Neural cell (in vitro differentiated cells): ENCODE results near the gene SMAD7.

Experiments
- EZH2 ChIP-seq: fragments of 200-600, 300-800 bp; shearing (Covaris generic), sonication (generic); IDR thresholded peaks from 2 replicates; pipeline ENCODE4 v1.6.1; 2014; ENCODE audit warnings: antibody characterized with exemption, low read length, borderline replicate concordance, mild to moderate bottlenecking; ENCODE audit not compliant: insufficient read depth, poor library complexity, severe bottlenecking
- TF ChIP-seq, protein P1 (sequence below): fragments of 450-650 bp; IDR thresholded peaks from 2 replicates; pipeline ENCODE4 v1.5.1; 2014; ENCODE audit warnings: antibody characterized with exemption, mild to moderate bottlenecking, moderate library complexity; ENCODE audit not compliant: poor library complexity, severe bottlenecking

DNA sequence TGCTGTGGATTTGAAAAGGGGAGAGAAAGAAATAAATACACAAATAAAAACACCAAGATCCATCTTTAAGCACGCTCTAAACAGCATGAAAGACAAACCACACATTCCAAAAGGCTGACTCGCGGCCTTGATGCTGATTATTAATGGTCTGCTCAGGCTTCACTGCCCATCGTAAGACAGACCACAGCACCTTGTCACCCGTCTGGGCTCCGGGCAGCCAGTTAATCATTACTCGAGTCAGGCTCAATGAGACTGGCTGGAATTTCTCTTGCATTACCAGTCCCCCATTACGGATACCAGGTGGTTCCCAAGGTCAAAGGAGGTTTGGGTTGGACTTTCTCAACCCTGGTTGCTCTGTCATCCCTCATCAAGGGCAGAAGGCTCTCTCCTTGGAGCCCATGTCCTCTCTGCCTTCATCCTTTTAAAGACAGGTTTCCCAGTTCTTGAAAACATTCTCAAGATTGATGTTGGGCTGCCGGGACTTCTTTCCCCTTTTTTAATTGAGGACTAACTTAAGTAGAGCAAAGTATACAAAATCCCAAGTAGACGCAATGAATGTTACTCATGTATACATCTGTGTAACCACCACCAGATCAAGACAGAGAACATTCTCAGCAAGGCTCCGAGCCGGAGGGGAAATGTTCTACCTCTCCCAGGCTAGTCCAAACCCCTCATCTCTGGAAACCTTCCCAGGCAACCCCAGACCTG, 8.1 kb downstream of the SMAD7 start:
- TF ChIP-seq, protein P1, sequence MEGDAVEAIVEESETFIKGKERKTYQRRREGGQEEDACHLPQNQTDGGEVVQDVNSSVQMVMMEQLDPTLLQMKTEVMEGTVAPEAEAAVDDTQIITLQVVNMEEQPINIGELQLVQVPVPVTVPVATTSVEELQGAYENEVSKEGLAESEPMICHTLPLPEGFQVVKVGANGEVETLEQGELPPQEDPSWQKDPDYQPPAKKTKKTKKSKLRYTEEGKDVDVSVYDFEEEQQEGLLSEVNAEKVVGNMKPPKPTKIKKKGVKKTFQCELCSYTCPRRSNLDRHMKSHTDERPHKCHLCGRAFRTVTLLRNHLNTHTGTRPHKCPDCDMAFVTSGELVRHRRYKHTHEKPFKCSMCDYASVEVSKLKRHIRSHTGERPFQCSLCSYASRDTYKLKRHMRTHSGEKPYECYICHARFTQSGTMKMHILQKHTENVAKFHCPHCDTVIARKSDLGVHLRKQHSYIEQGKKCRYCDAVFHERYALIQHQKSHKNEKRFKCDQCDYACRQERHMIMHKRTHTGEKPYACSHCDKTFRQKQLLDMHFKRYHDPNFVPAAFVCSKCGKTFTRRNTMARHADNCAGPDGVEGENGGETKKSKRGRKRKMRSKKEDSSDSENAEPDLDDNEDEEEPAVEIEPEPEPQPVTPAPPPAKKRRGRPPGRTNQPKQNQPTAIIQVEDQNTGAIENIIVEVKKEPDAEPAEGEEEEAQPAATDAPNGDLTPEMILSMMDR = no peak
- TF ChIP-seq EZH2 = no peak
